ENCODE results near the gene CEP85L.

DNA sequence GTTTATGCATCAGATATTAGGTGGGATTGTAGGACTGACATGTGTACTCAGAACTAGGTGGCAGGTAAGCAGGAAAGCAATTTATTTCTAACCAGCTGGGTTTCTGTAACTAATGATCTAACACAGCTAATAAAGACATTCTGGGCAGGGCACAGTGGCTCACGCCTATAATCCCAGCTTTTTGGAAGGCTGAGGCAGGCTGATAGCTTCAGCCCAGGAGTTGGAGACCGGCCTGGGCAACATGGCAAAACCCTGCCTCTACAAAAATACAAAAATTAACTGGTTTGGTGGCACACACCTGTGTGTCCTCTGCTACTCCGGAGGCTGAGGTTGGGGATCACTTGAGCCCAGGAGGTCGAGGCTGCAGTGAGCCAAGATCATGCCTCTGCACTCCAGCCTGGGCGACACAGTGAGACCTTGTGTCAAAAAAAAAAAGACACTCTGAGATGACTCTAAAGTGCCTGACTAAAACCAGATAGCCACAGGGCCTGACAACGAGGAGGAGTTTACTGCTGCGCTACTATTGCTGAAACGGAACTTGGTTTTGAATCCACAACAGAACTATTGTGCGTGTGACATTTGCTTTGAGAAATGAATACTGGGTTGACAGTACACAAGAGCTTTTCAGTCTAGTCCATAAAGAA lies 29.2 kb upstream of the CEP85L start:
- TF ChIP-seq, protein P1, sequence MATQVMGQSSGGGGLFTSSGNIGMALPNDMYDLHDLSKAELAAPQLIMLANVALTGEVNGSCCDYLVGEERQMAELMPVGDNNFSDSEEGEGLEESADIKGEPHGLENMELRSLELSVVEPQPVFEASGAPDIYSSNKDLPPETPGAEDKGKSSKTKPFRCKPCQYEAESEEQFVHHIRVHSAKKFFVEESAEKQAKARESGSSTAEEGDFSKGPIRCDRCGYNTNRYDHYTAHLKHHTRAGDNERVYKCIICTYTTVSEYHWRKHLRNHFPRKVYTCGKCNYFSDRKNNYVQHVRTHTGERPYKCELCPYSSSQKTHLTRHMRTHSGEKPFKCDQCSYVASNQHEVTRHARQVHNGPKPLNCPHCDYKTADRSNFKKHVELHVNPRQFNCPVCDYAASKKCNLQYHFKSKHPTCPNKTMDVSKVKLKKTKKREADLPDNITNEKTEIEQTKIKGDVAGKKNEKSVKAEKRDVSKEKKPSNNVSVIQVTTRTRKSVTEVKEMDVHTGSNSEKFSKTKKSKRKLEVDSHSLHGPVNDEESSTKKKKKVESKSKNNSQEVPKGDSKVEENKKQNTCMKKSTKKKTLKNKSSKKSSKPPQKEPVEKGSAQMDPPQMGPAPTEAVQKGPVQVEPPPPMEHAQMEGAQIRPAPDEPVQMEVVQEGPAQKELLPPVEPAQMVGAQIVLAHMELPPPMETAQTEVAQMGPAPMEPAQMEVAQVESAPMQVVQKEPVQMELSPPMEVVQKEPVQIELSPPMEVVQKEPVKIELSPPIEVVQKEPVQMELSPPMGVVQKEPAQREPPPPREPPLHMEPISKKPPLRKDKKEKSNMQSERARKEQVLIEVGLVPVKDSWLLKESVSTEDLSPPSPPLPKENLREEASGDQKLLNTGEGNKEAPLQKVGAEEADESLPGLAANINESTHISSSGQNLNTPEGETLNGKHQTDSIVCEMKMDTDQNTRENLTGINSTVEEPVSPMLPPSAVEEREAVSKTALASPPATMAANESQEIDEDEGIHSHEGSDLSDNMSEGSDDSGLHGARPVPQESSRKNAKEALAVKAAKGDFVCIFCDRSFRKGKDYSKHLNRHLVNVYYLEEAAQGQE (IDR thresholded peaks at IDR 0.05; ENCODE audit: low read depth), result no peak
- TF ChIP-seq TCF7L2 (IDR thresholded peaks at IDR 0.05; ENCODE audit: borderline replicate concordance, extremely low read depth, insufficient read depth, insufficient read length) (no peak), RAD21 (IDR thresholded peaks at IDR 0.05; ENCODE audit: low read depth) (no peak), SIN3A (IDR thresholded peaks at IDR 0.05; ENCODE audit: low read depth) (no peak), POLR2A (IDR thresholded peaks at IDR 0.05; ENCODE audit: borderline replicate concordance, extremely low read depth, insufficient read depth, insufficient read length) (no peak), JUND (IDR thresholded peaks at IDR 0.05) (no peak), EZH2phosphoT487 (IDR thresholded peaks at IDR 0.05; ENCODE audit: borderline replicate concordance) (no peak), SP1 (IDR thresholded peaks at IDR 0.05; ENCODE audit: low read depth) (no peak), ELF1 (IDR thresholded peaks at IDR 0.05; ENCODE audit: borderline replicate concordance, low read depth) (no peak)
- TF ChIP-seq, protein P2, sequence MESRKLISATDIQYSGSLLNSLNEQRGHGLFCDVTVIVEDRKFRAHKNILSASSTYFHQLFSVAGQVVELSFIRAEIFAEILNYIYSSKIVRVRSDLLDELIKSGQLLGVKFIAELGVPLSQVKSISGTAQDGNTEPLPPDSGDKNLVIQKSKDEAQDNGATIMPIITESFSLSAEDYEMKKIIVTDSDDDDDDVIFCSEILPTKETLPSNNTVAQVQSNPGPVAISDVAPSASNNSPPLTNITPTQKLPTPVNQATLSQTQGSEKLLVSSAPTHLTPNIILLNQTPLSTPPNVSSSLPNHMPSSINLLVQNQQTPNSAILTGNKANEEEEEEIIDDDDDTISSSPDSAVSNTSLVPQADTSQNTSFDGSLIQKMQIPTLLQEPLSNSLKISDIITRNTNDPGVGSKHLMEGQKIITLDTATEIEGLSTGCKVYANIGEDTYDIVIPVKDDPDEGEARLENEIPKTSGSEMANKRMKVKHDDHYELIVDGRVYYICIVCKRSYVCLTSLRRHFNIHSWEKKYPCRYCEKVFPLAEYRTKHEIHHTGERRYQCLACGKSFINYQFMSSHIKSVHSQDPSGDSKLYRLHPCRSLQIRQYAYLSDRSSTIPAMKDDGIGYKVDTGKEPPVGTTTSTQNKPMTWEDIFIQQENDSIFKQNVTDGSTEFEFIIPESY (IDR thresholded peaks at IDR 0.05; ENCODE audit: extremely low read depth, insufficient replicate concordance, low read length), result no peak
- TF ChIP-seq, protein P3, sequence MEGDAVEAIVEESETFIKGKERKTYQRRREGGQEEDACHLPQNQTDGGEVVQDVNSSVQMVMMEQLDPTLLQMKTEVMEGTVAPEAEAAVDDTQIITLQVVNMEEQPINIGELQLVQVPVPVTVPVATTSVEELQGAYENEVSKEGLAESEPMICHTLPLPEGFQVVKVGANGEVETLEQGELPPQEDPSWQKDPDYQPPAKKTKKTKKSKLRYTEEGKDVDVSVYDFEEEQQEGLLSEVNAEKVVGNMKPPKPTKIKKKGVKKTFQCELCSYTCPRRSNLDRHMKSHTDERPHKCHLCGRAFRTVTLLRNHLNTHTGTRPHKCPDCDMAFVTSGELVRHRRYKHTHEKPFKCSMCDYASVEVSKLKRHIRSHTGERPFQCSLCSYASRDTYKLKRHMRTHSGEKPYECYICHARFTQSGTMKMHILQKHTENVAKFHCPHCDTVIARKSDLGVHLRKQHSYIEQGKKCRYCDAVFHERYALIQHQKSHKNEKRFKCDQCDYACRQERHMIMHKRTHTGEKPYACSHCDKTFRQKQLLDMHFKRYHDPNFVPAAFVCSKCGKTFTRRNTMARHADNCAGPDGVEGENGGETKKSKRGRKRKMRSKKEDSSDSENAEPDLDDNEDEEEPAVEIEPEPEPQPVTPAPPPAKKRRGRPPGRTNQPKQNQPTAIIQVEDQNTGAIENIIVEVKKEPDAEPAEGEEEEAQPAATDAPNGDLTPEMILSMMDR (IDR thresholded peaks at IDR 0.05 in 2 of 3, conservative IDR thresholded peaks at IDR 0.05 in 1 of 3; ENCODE audit: borderline replicate concordance in 1 of 3, insufficient read depth in 1 of 3, low read depth in 2 of 3, low read length in 2 of 3), result no peak

All from HCT116 (cell line).